IPS-15b (cell line): Measurements from ENCODE around the gene ZNF695.

Experiments
- H3K27me3 ChIP-seq: one replicate; pipeline ENCODE4 v1.6.1; 2013; ENCODE audit warnings: low read length; ENCODE audit not compliant: control insufficient read depth, insufficient read depth
- H3K36me3 ChIP-seq: one replicate; pipeline ENCODE4 v1.6.1; 2013; ENCODE audit warnings: low read length; ENCODE audit not compliant: control insufficient read depth, insufficient read depth
- H3K4me1 ChIP-seq: one replicate; pipeline ENCODE4 v1.6.1; 2013; ENCODE audit warnings: mild to moderate bottlenecking, low read length; ENCODE audit not compliant: control insufficient read depth, insufficient read depth
- H3K4me3 ChIP-seq: one replicate; pipeline ENCODE4 v1.5.1; 2013; ENCODE audit warnings: low read depth, low read length
- H3K9ac ChIP-seq: one replicate; pipeline ENCODE4 v1.6.1; 2013; ENCODE audit warnings: low read depth, mild to moderate bottlenecking, low read length
- H3K9me3 ChIP-seq: one replicate; pipeline ENCODE4 v1.6.1; 2013; ENCODE audit warnings: mild to moderate bottlenecking, low read length; ENCODE audit not compliant: control insufficient read depth, insufficient read depth

The ZNF695 gene

DNA sequence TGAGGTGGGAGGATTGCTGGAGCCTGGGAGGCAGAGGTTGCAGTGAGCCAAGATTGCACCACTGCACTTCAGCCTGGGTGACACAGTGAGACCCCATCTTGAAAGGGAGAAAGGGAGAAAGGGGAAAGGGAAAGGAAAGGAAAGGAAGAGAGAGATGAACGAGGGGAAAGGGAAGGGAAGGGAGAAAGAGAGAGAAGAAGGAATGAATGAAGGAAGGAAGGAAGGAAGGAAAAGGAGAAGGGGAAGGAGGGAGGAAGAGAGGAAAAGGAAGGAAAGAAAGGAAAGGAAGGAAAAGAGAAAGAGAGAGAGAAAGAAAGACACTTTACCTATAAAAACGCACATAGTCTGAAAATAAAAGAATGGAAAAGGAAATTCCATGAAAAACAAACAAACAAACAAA is 18.0 kb downstream of the ZNF695 start:
- Histone ChIP-seq H3K4me3 (no peak overlapping the region), H3K9ac (no peak overlapping the region), H3K4me1 (no peaks in the 10 kb centered on the region), H3K36me3 (peaks cover 21% of the 10 kb centered on the region), H3K27me3 (no peaks in the 10 kb centered on the region), H3K9me3 (peaks cover 57% of the 10 kb centered on the region)

DNA sequence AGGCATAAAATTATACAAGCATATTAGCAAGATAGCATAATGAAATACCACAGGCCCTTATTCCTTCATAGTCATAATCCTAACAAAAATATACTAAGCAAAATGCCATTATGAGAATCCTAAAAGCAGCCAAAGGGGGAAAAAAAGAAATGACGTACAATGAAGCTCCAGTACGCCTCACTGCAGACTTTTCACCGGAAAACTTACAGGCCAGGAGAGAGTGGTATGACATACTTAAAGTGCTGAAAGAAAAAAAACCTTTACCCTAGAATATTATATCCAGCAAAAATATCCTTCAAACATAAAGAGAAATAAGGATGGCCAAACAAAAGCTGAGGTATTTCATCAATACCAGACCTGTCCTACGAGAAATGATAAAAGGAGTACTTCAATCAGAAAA is 19.5 kb downstream of the ZNF695 start:
- H3K9me3 ChIP-seq, result peaks cover 61% of the 10 kb centered on the region
- H3K4me3 ChIP-seq, result no peak overlapping the region
- H3K36me3 ChIP-seq, result peaks cover 22% of the 10 kb centered on the region

DNA sequence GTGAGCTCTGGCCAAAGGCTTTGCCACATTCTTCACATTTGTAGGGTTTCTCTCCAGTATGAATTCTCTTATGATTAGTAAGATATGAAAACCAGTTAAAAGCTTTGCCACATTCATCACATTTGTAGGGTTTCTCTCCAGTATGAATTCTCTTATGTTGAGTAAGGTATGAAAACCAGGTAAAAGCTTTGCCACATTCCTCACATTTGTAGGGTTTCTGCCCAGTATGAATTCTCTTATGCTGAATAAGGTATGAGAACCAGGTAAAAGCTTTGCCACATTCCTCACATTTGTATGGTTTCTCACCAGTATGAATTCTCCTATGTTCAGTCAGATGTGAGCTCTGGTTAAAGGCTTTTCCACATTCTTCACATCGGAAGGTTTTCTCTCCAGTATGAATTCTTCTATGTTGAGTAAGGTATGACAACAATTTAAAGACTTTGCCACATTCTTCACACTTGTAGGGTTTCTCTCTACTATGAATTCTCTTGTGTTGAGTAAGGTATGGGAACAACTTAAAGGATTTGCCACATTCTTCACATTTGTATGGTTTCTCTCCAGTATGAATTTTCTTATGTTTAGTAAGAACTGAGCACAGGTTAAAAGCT is 20.7 kb downstream of the ZNF695 start:
- Histone ChIP-seq H3K36me3 (peaks cover 24% of the 10 kb centered on the region), H3K9ac (no peak overlapping the region), H3K4me3 (no peak overlapping the region), H3K4me1 (no peaks in the 10 kb centered on the region), H3K27me3 (no peaks in the 10 kb centered on the region), H3K9me3 (peaks cover 58% of the 10 kb centered on the region)

More for the DNA sequence above, 19.5 kb downstream of the ZNF695 start:
- Histone ChIP-seq H3K9ac (no peak overlapping the region), H3K4me1 (no peaks in the 10 kb centered on the region), H3K27me3 (no peaks in the 10 kb centered on the region)

- peaks cover 4% of the 10 kb centered on the region for H3K9me3 ChIP-seq
- no peaks in the 10 kb centered on the region for H3K27me3 ChIP-seq
- H3K36me3 ChIP-seq, result peaks cover 7% of the 10 kb centered on the region
Measured at GRCh38 chr1:246978785-246979184, 29.1 kb downstream of the ZNF695 start.

GRCh38 chr1:246978281-246978680 is 29.6 kb downstream of the ZNF695 start:
- no peak overlapping the region for H3K4me3 ChIP-seq
- peaks cover 6% of the 10 kb centered on the region for H3K9me3 ChIP-seq
- peaks cover 6% of the 10 kb centered on the region for H3K36me3 ChIP-seq
- no peaks in the 10 kb centered on the region for H3K4me1 ChIP-seq
- H3K9ac ChIP-seq, result no peak overlapping the region
- H3K27me3 ChIP-seq, result no peaks in the 10 kb centered on the region

More at GRCh38 chr1:246978785-246979184, 29.1 kb downstream of the ZNF695 start:
- Histone ChIP-seq H3K4me3 (no peak overlapping the region), H3K4me1 (no peaks in the 10 kb centered on the region), H3K9ac (no peak overlapping the region)

DNA sequence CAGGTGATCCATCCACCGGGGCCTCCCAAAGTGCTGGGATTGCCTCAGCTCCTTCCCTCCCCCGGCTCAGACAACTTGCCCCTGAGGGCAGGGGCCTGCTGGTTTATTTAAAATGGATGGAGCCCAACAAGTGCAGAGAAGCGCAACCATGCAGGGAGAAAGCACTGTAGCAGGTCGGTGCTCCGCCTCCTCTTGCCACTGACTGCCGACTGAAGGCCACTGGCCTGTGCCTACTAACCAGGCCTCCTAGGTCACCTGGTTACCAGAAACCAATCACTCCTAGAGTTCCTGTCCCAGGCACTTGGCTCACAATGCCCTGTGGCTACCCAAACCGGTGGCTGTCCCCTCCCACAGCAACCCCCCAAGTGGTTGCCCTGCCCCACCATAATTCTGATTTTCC is 35.9 kb downstream of the ZNF695 start:
- no peak overlapping the region for H3K4me3 ChIP-seq
- H3K4me1 ChIP-seq, result no peaks in the 10 kb centered on the region
- no peak overlapping the region for H3K9ac ChIP-seq
- no peaks in the 10 kb centered on the region for H3K27me3 ChIP-seq
- peaks cover 6% of the 10 kb centered on the region for H3K36me3 ChIP-seq
- peaks cover 6% of the 10 kb centered on the region for H3K9me3 ChIP-seq

DNA sequence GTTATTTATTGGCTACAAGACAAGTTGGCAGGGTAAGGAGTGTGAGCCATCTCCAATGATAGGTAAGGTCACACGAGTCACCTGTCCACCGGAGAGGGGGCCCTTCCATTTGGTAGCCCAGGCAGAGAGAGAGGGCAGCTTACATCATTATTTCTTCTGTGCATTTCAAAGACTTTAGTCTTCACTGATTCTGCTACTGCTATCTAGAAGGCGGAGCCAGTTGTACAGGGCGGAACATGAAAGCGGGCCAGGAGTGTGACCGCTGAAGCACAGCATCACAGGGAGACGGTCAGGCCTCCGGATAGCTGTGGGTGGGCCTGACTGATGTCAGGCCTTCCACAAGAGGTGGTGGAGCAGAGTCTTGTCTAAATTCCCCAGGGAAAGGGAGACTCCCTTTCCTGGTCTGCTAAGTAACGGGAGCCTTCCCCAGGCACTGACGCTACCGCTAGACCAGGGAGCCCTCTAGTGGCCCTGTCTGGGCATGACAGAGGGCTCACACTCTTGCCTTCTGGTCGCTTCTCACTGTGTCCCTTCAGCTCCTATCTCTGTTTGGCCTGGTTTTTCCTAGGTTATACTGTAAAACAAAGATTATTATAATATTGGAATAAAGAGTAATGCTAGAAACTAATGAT is 36.7 kb downstream of the ZNF695 start:
- peaks cover 9% of the 10 kb centered on the region for H3K36me3 ChIP-seq
- H3K27me3 ChIP-seq, result no peaks in the 10 kb centered on the region
- peaks cover 6% of the 10 kb centered on the region for H3K9me3 ChIP-seq
- no peak overlapping the region for H3K4me3 ChIP-seq
- no peak overlapping the region for H3K9ac ChIP-seq
- no peaks in the 10 kb centered on the region for H3K4me1 ChIP-seq

DNA sequence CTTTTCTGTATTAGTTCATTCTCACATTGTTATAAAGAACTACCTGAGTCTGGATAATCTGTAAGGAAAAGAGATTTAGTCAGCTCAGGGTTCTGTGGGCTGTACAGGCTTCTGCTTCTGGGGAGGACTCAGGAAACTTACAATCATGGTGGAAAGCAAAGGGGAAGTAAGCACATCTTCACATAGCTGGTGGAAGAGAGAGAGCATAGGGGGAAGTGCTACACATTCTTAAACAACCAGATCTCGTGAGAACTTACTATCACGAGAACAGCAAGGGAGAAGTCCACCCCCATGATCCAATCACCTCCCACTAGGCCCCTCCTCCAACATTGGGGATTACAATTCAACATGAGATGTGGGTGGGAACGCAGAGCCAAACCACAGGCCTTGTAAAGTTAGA is 38.2 kb downstream of the ZNF695 start:
- peaks cover 6% of the 10 kb centered on the region for H3K9me3 ChIP-seq

DNA sequence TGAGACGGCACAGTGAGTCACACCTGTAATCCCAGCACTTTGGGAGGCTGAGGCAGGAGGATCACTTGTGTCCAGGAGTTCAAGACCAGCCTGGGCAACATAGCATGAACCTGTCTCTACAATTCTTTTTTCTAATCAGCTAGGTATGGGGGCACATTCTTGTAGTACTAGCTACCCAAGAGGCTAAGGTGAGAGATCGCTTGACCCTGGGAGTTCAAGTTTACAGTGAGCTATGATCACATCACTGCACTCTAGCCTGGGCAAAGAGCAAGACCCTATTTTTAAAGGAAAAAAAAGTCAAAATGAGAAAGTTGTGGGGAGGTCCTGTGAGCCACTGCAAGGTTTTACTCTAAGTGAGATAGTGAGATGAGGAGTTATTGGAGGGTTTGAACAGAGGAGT is 41.4 kb downstream of the ZNF695 start:
- H3K9me3 ChIP-seq, result peaks cover 3% of the 10 kb centered on the region
- H3K9ac ChIP-seq, result no peak overlapping the region
- H3K4me3 ChIP-seq, result no peak overlapping the region
- H3K27me3 ChIP-seq, result no peaks in the 10 kb centered on the region
- H3K36me3 ChIP-seq, result peaks cover 12% of the 10 kb centered on the region
- H3K4me1 ChIP-seq, result no peaks in the 10 kb centered on the region

More for the DNA sequence above, 38.2 kb downstream of the ZNF695 start:
- no peaks in the 10 kb centered on the region for H3K4me1 ChIP-seq
- H3K27me3 ChIP-seq, result no peaks in the 10 kb centered on the region
- H3K9ac ChIP-seq, result no peak overlapping the region
- H3K36me3 ChIP-seq, result peaks cover 12% of the 10 kb centered on the region
- no peak overlapping the region for H3K4me3 ChIP-seq

GRCh38 chr1:246959944-246960693 is 47.7 kb downstream of the ZNF695 start:
- Histone ChIP-seq H3K36me3 (no peaks in the 10 kb centered on the region), H3K9me3 (no peaks in the 10 kb centered on the region), H3K9ac (no peak overlapping the region), H3K27me3 (no peaks in the 10 kb centered on the region), H3K4me3 (no peak overlapping the region), H3K4me1 (no peaks in the 10 kb centered on the region)

GRCh38 chr1:246954126-246954525 is 53.7 kb downstream of the ZNF695 start:
- H3K9ac ChIP-seq, result no peak overlapping the region
- H3K4me3 ChIP-seq, result no peak overlapping the region
- H3K9me3 ChIP-seq, result no peaks in the 10 kb centered on the region
- H3K4me1 ChIP-seq, result peaks cover 5% of the 10 kb centered on the region
- H3K36me3 ChIP-seq, result no peaks in the 10 kb centered on the region
- no peaks in the 10 kb centered on the region for H3K27me3 ChIP-seq

DNA sequence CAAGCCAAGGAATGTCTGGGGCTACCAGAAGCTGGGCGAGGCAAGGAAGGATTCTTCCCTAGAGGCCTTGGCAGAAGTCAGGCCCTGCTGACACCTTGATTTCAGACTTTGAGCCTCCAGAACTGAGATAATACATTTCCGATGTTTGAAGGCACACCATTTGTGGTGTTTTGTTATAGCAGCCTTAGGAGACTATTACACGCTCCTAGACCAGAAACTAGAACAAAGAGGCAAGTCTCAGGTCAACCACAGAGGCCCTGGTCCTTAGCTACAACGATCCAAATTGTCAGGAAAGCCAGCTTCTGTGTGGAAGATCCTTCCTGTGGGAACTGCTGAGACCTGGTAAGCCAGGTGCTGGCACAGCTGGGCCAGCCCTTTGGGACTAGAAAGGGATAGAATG is 56.4 kb downstream of the ZNF695 start:
- H3K4me3 ChIP-seq, result no peak overlapping the region
- no peaks in the 10 kb centered on the region for H3K27me3 ChIP-seq
- H3K9ac ChIP-seq, result no peak overlapping the region
- peaks cover 5% of the 10 kb centered on the region for H3K4me1 ChIP-seq
- no peaks in the 10 kb centered on the region for H3K9me3 ChIP-seq
- no peaks in the 10 kb centered on the region for H3K36me3 ChIP-seq
